Measurements from ENCODE around the gene COPG2. TPM values are rescaled to one million over a fixed set of nuclear protein-coding genes. Genes with fewer than 3 reads are reported as not detected.
"Not testable (repeated sequence)": the region's sequence is repeated elsewhere in the genome, so short reads cannot be mapped to it uniquely, and the experiment has no call there.

The COPG2 gene
- total RNA-seq, 2 donors from 2014 or later, result 27.5 to 27.8 TPM

DNA sequence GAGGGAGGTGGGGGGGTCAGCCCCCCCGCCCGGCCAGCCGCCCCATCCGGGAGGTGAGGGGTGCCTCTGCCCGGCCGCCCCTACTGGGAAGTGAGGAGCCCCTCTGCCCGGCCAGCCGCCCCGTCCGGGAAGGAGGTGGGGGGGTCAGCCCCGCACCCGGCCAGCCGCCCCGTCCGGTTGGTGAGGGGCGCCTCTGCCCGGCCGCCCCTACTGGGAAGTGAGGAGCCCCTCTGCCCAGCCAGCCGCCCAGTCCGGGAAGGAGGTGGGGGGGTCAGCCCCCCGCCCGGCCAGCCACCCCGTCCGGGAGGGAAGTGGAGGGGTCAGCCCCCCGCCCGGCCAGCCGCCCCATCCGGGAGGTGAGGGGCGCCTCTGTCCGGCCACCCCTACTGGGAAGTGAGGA, 77.1 kb downstream of the COPG2 start:
- not testable (repeated sequence) for H3K9me3 Mint-ChIP-seq; H3K27me3 Mint-ChIP-seq (ENCODE audit: low read depth); H3K4me1 Mint-ChIP-seq (ENCODE audit: low read depth); DNase-seq; ATAC-seq (replicated peaks in 1 of 2); H3K27ac Mint-ChIP-seq; H3K4me3 Mint-ChIP-seq; H3K36me3 Mint-ChIP-seq (ENCODE audit: insufficient read depth in 2 of 2)

DNA sequence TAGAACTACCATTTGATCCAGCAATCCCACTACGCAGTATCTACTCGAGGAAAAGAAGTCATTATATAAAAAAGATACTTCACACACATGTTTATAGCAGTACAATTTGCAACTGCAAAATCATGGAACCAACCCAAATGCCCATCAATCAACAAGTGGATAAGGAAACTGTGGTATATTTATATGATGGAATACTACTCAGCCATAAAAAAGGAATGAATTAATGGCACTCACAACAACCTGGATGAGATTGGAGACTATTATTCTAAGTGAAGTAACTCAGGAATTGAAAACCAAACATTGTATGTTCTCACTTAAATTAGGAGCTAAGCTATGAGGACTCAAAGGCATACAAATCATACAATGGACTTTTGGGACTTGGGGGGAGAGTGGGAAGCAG, 82.6 kb downstream of the COPG2 start:
- not testable (repeated sequence) for H3K9me3 Mint-ChIP-seq; H3K27me3 Mint-ChIP-seq (ENCODE audit: low read depth)

DNA sequence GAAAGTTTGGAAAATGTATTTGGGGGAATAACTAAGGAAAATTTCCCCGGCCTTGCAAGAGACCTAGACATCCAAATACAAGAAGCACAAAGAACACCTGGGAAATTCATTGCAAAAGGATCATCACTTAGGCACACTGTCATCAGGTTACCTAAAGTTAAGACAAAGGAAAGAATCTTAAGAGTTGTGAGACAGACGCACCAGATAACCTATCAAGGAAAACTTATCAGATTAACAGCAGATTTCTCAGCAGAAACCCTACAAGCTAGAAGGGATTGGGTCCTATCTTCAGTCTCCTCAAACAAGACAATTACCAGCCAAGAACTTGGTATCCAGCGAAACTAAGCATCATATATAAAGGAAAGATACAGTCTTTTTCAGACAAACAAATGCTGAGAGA, 93.4 kb downstream of the COPG2 start:
- not testable (repeated sequence) for H3K4me3 Mint-ChIP-seq; H3K4me1 Mint-ChIP-seq (ENCODE audit: low read depth); ATAC-seq (replicated peaks in 1 of 2); H3K9me3 Mint-ChIP-seq; H3K27me3 Mint-ChIP-seq (ENCODE audit: low read depth); DNase-seq; H3K27ac Mint-ChIP-seq; H3K36me3 Mint-ChIP-seq (ENCODE audit: insufficient read depth in 2 of 2)

More for the DNA sequence above, 82.6 kb downstream of the COPG2 start:
- H3K36me3 Mint-ChIP-seq (ENCODE audit: insufficient read depth in 2 of 2); H3K4me3 Mint-ChIP-seq; DNase-seq; ATAC-seq (replicated peaks in 1 of 2); H3K4me1 Mint-ChIP-seq (ENCODE audit: low read depth); H3K27ac Mint-ChIP-seq: not testable (repeated sequence)

DNA sequence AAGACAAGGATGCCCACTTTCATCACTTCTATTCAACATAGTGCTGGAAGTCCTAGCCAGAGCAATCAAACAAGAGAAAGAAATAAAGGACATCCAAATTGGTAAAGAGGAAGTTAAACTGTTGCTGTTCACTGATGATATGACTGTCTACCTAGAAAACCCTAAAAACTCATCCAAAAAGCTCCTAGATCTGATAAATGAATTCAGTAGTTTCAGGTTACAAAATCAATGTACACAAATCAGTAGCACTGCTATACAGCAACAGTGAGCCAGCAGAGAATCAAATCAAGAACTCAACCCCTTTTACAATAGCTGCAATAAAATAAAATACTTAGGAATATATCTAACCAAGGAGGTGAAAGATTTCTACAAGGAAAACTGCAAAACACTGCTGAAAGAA, 98.4 kb downstream of the COPG2 start:
- not testable (repeated sequence) for ATAC-seq (replicated peaks in 1 of 2); H3K27me3 Mint-ChIP-seq (ENCODE audit: low read depth); DNase-seq; H3K4me1 Mint-ChIP-seq (ENCODE audit: low read depth); H3K4me3 Mint-ChIP-seq; H3K27ac Mint-ChIP-seq
- Mint-ChIP-seq H3K9me3 (peaks cover 8 to 25% of the 10 kb centered on the region in 2 donors), H3K36me3 (ENCODE audit: insufficient read depth in 2 of 2) (peaks cover 8 to 15% of the 10 kb centered on the region in 2 donors)

DNA sequence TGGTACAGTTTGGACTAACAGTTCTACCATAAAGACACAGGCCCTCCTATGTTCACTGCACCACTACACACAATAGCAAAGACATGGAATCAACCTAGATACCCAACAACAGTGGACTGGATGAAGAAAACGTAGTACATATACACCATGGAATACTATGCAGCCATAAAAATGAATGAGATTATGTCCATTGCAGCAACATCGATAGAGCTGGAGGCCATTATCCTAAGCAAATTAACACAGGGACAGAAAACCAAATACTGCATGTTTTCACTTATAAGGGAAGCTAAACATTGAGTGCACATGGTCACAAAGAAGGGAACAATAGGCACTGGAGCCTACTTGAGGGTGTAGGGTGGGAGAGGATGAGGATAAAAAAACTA, 101.7 kb downstream of the COPG2 start:
- H3K9me3 Mint-ChIP-seq, result peaks cover 8 to 25% of the 10 kb centered on the region in 2 donors
- ATAC-seq (replicated peaks in 1 of 2), result no peak

DNA sequence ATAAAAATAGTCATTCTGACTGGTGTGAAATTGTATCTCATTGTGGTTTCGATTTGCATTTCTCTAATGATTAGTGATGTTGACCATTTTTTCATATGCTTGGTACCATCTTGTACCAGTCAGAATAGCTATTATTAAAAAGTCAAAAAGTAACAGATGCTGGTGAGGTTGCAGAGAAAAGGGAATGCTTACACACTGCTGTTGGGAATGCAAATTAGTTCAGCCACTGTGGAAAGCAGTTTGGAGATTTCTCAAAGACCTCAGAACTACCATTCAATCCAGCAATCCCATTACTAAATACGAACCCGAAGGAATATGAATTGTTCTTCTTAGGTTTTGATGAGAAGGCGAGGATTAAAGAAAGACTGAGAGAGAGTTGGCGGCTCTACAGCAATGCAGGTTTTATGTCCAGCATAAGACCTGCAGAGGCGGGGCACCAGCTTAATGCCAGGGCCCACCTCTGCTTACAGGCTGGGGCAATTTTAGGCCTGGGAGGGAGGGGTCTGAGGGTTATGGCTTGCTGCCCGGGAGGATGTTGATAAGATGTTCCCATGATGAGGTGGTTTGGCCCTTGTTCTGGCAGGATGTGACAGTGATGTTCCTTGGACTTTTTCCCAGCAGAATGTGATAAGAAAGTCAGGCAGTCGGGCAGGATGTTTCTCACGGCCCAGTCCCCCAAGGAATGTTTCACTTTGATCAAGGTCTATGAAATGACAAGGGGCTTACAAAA, 102.2 kb downstream of the COPG2 start:
- ATAC-seq (replicated peaks in 1 of 2), result no peak
- DNase-seq, result no peak
- no peaks in the 10 kb centered on the region for H3K27me3 Mint-ChIP-seq (ENCODE audit: low read depth)
- H3K4me3 Mint-ChIP-seq, result no peak overlapping the region
- peaks cover 4% of the 10 kb centered on the region for H3K4me1 Mint-ChIP-seq (ENCODE audit: low read depth)
- H3K36me3 Mint-ChIP-seq (ENCODE audit: insufficient read depth in 2 of 2), result peaks cover 8 to 15% of the 10 kb centered on the region in 2 donors
- peaks cover 8 to 25% of the 10 kb centered on the region in 2 donors for H3K9me3 Mint-ChIP-seq
- no peak overlapping the region for H3K27ac Mint-ChIP-seq

More for the DNA sequence above, 101.7 kb downstream of the COPG2 start:
- Mint-ChIP-seq H3K4me3 (no peak overlapping the region), H3K27me3 (ENCODE audit: low read depth) (no peaks in the 10 kb centered on the region), H3K36me3 (ENCODE audit: insufficient read depth in 2 of 2) (peaks cover 8 to 15% of the 10 kb centered on the region in 2 donors), H3K4me1 (ENCODE audit: low read depth) (peaks cover 4% of the 10 kb centered on the region), H3K27ac (no peak overlapping the region)
- no peak for DNase-seq

DNA sequence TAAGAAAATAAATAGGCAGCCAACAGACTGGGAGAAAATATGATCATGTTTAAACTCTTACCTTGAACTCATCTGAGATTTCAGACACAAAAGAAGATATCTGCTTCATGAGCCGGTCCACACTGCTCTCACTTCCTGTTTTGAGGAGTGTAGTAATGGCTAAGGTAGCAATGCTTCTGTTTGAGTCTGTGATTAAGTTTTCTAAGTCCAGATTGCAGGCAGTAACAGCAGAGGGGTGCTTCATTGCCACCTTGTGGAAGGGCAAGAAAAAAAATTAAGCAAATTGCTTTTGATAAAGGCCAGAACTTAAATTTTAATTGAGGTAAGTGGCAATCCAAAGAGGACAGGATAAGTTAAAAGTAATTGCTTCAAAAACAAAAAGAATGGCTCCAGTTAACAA, 107.6 kb downstream of the COPG2 start:
- peak in 1 of 2 donors; percentile 52 for ATAC-seq (replicated peaks in 1 of 2)
- no peaks in the 10 kb centered on the region for H3K4me1 Mint-ChIP-seq (ENCODE audit: low read depth)
- no peak overlapping the region for H3K27ac Mint-ChIP-seq
- H3K9me3 Mint-ChIP-seq, result peaks cover 0 to 4% of the 10 kb centered on the region in 2 donors
- no peaks in the 10 kb centered on the region for H3K27me3 Mint-ChIP-seq (ENCODE audit: low read depth)
- DNase-seq, result peak in 1 of 2 donors; percentile 4
- peaks cover 4 to 5% of the 10 kb centered on the region in 2 donors for H3K36me3 Mint-ChIP-seq (ENCODE audit: insufficient read depth in 2 of 2)
- no peak overlapping the region for H3K4me3 Mint-ChIP-seq

DNA sequence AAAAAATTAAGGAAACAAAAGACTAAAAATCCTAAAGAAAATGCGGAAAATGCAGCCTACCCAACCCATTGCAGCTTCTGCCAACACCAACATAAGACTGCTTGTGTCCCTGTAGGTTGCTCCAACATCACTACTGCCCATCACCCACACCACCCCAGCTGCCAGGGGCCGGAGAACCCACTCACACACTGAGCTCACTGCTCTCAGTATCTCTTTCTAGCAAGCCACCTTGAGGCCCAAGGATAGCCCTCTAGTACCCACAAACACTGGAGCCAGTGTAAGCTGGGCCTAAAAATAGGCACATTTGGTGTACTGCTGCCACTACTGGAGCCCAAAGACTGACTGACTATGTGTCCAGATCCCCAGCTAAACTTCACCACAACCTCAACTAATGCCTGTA, 109.4 kb downstream of the COPG2 start:
- H3K9me3 Mint-ChIP-seq, result no peaks in the 10 kb centered on the region
- no peak overlapping the region for H3K27ac Mint-ChIP-seq
- no peak overlapping the region for H3K4me3 Mint-ChIP-seq
- ATAC-seq (replicated peaks in 1 of 2) (no peak), DNase-seq (no peak)
- peaks cover 0 to 2% of the 10 kb centered on the region in 2 donors for H3K36me3 Mint-ChIP-seq (ENCODE audit: insufficient read depth in 2 of 2)
- no peaks in the 10 kb centered on the region for H3K4me1 Mint-ChIP-seq (ENCODE audit: low read depth)
- no peaks in the 10 kb centered on the region for H3K27me3 Mint-ChIP-seq (ENCODE audit: low read depth)

DNA sequence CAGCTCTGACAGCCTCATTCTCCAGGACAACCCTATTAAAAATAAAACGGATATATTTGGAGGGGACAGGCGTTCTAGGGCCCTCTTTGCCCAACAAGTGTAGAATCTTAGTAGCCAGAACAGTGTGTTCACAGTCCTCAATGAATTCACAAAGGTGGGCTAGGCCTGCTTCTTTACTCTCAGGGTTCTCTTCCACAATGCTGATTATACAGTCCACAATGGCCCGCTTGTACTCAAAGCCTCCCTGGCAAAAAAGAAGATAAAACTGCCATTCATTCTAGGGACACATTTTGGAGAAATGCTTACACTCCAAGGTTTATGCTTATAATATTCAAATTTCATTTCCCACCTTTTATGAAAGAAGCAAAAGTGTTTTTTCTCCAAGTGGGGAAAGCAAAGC, 114.1 kb downstream of the COPG2 start:
- no peak for ATAC-seq (replicated peaks in 1 of 2)
- Mint-ChIP-seq H3K27me3 (ENCODE audit: low read depth) (no peaks in the 10 kb centered on the region), H3K4me1 (ENCODE audit: low read depth) (no peaks in the 10 kb centered on the region), H3K9me3 (no peaks in the 10 kb centered on the region), H3K36me3 (ENCODE audit: insufficient read depth in 2 of 2) (peaks cover 0 to 2% of the 10 kb centered on the region in 2 donors), H3K4me3 (no peak overlapping the region), H3K27ac (no peak overlapping the region)
- DNase-seq, result no peak

DNA sequence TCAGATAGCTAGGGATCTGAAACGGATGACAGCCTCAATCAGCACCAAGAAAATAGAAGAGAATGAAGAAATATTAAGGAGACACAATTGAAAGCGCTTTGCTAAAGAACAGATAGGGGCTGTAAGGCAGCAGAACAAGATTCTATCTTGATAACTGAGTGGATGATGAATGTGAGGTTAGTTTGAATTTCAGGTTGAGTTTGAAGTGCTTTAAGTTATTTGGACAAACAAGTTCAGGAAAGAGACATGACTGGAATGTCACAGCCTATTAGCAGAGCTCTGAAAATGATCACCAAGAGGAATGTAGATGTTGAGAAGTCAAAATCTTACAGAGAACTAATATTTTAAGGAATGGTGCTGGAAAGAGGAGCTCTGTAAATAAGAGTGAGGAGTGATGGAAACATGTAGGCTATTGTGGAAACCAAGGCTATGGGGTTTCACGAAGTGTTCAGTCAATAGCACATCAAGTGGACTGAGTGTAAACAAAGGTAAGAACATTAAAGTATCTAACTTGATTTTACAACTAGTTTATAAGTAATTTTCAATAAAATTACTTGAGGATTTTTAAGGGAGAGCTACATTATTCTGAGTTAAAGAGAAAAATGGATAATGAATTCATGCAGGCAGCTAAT, 115.0 kb downstream of the COPG2 start:
- Mint-ChIP-seq H3K4me3 (no peak overlapping the region), H3K4me1 (ENCODE audit: low read depth) (no peaks in the 10 kb centered on the region), H3K27me3 (ENCODE audit: low read depth) (no peaks in the 10 kb centered on the region), H3K27ac (no peak overlapping the region), H3K36me3 (ENCODE audit: insufficient read depth in 2 of 2) (no peaks in the 10 kb centered on the region), H3K9me3 (no peaks in the 10 kb centered on the region)
- DNase-seq, result no peak
- ATAC-seq (replicated peaks in 1 of 2), result no peak

DNA sequence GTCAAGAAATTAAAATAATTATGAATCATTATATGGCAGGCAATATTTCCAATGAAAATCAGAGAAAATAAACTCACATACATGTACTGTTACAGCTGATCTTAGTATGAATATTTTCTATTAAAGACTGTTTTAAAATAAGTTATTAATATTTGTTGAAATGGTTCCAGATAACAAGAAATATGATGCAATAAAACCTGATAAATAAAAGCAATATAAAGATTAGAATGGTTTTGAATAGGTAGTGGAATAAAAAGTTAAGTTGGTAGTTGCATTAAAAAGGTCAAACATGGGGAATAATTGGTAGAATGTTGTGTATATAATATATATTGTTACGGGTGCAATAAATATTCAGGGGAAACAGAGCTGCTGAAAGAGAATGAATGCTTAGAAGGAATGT, 124.2 kb downstream of the COPG2 start:
- H3K9me3 Mint-ChIP-seq, result no peaks in the 10 kb centered on the region
- DNase-seq, result no peak
- H3K4me3 Mint-ChIP-seq, result no peak overlapping the region
- no peaks in the 10 kb centered on the region for H3K4me1 Mint-ChIP-seq (ENCODE audit: low read depth)
- H3K36me3 Mint-ChIP-seq (ENCODE audit: insufficient read depth in 2 of 2), result peaks cover 0 to 1% of the 10 kb centered on the region in 2 donors
- ATAC-seq (replicated peaks in 1 of 2), result no peak
- no peak overlapping the region for H3K27ac Mint-ChIP-seq
- no peaks in the 10 kb centered on the region for H3K27me3 Mint-ChIP-seq (ENCODE audit: low read depth)

DNA sequence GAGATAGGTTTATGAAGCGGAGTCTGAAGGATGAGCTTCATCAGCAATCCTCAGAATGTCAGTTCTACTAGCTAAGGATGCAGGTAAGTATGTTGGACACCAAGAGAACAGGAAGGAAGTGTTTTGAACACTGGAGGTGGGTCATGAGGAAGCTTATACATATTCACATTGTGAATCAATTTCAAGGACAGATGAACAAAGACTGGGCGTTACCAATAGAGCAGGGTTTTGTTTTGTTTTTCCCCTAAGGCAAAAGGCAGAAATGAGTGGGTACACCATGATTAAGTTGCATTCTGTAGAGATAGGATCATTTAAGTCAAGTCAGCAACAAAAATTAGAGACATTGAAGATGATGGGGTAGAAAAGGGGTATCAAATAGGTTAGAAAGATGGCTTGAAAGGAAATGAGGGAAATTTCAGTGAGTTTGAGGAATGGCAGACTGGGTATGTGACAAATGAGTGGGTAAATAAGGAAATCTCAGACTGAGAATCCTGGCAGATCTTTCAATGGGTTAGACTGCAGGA, 125.0 kb downstream of the COPG2 start:
- Mint-ChIP-seq H3K27ac (no peak overlapping the region), H3K27me3 (ENCODE audit: low read depth) (no peaks in the 10 kb centered on the region), H3K9me3 (no peaks in the 10 kb centered on the region), H3K36me3 (ENCODE audit: insufficient read depth in 2 of 2) (peaks cover 0 to 1% of the 10 kb centered on the region in 2 donors), H3K4me3 (no peak overlapping the region), H3K4me1 (ENCODE audit: low read depth) (no peaks in the 10 kb centered on the region)
- DNase-seq (no peak), ATAC-seq (replicated peaks in 1 of 2) (no peak)

DNA sequence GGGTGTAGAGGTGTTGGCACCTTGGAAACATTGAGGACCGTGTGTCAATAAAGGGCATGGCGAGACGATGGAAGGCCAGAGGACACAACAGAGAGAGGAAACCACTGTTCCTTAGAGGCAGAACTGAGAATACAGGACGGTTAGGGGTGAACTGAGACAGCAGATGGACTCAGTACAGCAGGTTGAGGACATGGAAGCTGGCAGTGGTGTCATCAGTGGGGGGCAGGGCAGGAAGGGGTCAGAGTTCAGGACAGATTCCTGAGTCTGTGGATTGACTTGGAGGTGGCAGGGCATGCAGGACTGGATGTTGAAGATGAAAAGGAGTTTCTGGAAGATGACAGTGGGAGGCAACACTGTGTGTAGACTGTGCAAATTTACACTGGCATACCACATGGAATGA, 126.3 kb downstream of the COPG2 start:
- H3K4me1 Mint-ChIP-seq (ENCODE audit: low read depth); ATAC-seq (replicated peaks in 1 of 2); H3K27ac Mint-ChIP-seq; H3K4me3 Mint-ChIP-seq; H3K36me3 Mint-ChIP-seq (ENCODE audit: insufficient read depth in 2 of 2); H3K27me3 Mint-ChIP-seq (ENCODE audit: low read depth); DNase-seq; H3K9me3 Mint-ChIP-seq: not testable (repeated sequence)

Measured in activated T-cell treated with anti-CD3 and anti-CD28 coated beads, Interleukin-2, amount 50 U/mL, for 72 hours (primary cell).